SHP77 (cell line): ENCODE results near the gene NLRP12.
A peak's percentile ranks its signal among the peaks of the same experiment; 100 is the strongest.
"Not testable (repeated sequence)": the region's sequence is repeated elsewhere in the genome, so short reads cannot be mapped to it uniquely, and the experiment has no call there.

ENCODE experiments used
- DNase-seq, 2 experiments: peaks; one replicate each; lab custom pipeline; 2025; lab: John Stamatoyannopoulos, UW

The NLRP12 gene

GRCh38 chr19:53824134-53824611 lies at the start of gene NLRP12:
Gene NLRP12, minus strand, starts transcription at chr19:53824314. Its CDS starts 140 bp downstream, at chr19:53824174.
- no peak for DNase-seq

DNA sequence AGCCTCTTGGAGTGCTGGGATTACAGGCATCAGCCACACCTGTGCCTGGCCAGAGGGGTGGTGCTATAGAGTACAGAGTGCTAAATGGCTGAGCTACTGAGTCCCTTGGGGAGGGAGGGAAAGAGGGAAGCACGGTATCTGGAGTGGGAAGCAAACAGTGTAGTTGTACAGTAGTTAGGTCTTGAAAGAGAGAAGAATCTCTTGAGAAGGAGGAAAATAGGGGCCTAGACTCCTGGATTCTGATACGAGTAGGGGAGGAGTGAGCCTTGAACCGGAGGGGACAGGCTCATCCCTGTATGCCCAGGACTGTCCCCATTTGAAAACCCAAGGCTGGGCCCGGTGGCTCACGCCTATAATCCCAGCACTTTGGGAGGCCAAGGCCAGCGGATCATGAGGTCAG lies 48.6 kb upstream of the NLRP12 start:
- DNase-seq: no peak

DNA sequence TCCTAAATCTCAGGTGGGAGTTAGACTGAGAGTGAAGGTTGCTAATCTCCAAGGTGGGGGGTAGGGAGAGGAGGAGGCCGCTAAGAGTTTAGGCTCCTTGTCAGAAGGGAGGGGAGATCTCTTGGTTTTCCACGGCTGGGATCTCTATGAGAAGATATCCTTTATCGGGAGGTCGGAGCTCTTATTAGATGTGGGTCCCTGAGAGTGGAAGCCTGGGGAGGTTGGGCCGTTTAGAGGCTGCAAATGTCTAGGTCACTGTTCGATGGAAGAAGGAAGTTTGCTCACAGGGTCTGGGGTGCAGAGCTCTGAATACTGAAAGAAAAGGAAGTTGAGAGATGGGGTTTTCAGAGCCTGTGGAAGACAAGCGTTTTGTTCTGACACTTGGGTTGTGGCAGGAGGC lies 47.3 kb upstream of the NLRP12 start:
- no peak for DNase-seq

- DNase-seq: no peak
These were observed 46.4 kb upstream of the NLRP12 start for GRCh38 chr19:53870485-53870844.

DNA sequence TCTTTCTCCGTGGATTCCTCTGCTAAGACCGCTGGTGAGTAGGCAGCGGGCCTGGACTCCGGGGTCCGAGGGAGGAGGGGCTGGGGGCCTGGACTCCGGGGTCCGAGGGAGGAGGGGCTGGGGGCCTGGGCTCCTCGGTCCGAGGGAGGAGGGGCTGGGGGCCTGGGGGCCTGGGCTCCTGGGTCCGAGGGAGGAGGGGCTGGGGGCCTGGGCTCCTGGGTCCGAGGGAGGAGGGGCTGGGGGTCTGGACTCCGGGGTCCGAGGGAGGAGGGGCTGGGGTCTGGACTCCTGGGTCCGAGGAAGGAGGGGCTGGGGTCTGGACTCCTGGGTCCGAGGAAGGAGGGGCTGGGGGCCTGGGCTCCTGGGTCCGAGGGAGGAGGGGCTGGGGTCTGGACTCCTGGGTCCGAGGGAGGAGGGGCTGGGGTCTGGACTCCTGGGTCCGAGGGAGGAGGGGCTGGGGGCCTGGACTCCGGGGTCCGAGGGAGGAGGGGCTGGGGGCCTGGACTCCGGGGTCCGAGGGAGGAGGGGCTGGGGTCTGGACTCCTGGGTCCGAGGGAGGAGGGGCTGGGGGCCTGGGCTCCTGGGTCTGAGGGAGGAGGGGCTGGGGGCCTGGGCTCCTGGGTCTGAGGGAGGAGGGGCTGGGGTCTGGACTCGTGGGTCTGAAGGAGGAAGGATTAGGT lies 45.8 kb upstream of the NLRP12 start:
- DNase-seq: not testable (repeated sequence)

GRCh38 chr19:53868892-53869804 lies 45.0 kb upstream of the NLRP12 start:
- DNase-seq: peak; percentile 75 to 80

GRCh38 chr19:53868091-53868891 lies 44.2 kb upstream of the NLRP12 start:
- peak; percentile 8 to 20 for DNase-seq

DNA sequence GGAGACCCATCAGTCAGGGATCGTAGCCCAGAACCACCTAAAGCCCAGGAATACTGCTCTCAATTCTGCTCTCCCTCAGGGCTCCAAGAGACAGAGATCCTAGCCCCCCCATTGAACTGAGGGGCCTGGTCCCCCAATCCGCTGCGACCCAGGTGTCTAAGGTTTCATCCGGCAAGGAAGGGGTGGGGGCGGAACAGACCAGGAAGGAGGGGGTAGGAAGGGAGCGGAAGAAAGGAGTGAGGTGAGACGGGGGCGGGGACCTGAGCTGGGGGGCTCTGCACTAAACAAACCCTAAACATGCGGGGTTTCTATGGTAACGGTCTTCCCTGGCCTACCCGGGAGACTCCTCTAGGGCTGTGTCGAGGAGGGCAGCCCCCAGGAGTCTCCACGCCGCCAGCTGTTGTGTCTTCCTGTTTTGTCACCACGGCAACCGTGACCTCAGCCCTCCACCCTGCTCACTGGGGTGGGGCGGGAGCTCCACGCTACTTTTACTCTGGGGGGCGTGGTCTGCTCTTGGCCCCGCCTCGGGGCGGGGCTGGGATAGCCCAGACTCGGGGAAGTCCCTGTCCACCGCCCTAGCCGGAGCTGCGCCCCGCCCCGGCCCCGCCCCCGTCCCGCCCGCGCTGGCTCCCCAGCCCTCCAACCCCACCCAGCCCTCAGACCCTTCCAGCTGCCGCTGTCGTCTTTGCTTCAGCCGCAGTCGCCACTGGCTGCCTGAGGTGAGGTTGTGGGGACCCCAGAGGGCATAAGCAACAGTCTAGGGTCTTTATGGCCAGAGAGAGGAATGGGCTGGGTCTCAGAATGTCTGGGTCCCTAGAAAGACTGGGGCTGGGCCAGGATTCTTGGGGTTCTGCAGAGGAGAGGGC lies 43.3 kb upstream of the NLRP12 start, which contains the start of gene MYADM:
Gene MYADM, plus strand, starts transcription at position 659 of the 866 bp plus-strand sequence. CDS start 5,647 bp downstream, outside the sequence.
- DNase-seq: peak; percentile 93 to 96

- no peak for DNase-seq
These were observed 42.7 kb upstream of the NLRP12 start for GRCh38 chr19:53866865-53867224.

DNA sequence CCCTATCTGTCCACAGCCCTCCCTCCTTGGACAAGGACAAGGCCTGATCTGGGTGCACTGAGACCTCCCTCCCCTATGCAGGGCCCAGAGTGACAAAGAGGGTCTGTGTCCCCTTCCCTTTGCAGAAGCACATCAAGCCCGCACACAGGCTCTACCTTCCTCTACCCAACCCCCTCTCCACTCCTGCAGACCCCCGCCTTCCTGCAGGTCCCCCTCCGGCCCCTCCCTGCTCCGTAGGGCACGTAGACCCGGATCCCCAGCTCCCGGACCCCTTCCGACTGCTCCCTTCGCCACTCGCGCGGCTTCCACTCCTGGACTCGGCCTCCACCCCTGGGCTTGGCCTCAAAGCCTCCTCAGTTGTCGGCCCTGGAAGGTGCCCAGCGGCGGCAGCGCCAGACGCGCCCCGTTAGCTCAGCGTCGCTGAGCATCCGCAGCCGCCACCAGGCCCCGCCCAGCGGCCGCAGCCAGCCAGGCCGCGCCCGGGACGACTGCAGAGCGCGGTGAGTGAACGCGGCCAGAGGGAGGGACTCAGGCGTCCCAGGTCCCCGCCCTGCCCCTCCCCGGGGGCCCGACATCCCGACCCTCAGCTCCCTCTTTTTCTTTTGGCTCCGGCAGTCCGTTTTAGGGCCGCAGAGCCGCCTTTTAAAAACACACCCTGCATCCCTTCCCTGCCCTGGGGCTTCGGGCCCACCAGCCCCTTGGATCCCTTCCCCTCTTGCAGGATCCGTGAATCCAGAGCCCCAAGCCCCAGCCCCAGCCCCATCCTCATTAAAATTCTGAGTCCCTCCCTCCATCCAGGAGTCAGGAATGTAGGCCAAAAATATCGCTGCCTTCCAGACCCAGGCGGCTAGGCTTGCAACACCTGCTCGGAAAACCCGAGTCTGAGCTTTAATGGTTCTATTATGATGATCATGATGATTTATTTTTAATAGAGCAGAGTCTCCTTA lies 42.1 kb upstream of the NLRP12 start:
- peak; percentile 71 to 77 for DNase-seq

- no peak for DNase-seq
These were observed 41.4 kb upstream of the NLRP12 start for GRCh38 chr19:53865523-53865917.

DNA sequence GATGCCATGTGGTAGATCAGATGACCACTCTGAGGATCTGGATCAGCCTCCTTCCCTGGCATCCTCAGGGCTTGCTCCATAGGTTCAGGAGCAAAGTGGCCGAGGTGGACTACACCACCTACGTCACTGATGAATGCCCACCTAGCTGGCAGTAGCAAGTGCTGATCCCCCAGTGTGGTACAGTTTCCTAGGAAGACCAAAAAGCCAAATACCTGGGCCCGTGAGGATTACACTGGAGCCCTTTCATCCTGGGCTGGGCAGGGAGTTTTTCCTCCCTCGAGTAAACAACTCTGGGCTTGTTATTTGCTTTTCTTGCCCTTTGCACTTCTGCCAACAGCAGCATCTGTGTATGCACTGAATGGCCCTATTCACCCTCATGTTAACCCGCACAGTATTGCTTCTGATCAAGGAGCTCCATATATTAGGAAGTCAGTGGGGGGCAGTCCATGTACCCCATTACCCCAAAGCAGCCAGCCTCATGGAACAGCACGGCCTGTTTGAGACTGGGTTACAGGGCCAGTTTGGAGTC lies 40.3 kb upstream of the NLRP12 start:
- DNase-seq: peak; percentile 45 to 55

- no peak for DNase-seq
These were observed 29.6 kb upstream of the NLRP12 start for GRCh38 chr19:53853707-53854106.

DNA sequence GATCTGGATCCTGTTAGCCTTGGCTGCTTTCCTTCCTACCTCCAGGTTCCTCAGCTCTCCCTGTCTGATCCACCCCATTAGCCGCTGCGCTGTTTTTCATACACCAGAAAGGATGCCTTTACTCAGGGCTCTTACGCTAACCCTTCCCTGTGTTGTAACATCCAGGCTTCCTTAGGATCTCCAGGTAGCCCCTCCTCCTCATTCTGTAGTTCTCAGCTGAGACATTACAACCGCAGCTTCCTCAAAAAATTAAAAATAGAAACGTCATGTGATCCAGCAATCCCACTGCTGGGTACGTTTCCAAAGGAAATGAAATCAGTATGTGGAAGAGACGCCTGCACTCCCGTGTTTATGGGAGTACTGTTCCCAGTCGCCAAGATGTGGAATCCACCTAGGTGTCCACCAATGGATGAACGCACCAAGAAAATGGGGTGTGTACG lies 25.1 kb upstream of the NLRP12 start:
- no peak for DNase-seq

- no peak for DNase-seq
These were observed 23.4 kb upstream of the NLRP12 start for GRCh38 chr19:53847555-53847954.

DNA sequence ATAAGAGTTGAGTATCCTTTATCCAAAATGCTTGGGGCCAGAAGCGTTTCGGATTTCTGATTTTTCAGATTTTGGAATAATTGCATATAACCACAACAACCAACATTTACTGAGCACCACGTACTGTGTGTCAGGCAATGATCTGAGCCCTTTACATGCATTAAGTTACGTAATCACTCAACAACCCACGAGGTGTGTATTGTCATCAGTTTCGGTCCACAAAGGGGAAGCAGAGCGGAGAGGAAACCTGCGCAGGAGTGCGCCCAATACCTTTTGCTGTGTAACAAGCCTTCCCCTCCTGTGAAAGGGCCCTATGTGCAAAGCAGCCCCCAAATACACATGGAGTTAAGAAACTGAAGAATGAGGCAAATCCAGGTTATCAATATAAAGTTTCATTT lies 20.7 kb upstream of the NLRP12 start:
- no peak for DNase-seq

GRCh38 chr19:53840914-53841313 lies 16.8 kb upstream of the NLRP12 start:
- not testable (repeated sequence) for DNase-seq

DNA sequence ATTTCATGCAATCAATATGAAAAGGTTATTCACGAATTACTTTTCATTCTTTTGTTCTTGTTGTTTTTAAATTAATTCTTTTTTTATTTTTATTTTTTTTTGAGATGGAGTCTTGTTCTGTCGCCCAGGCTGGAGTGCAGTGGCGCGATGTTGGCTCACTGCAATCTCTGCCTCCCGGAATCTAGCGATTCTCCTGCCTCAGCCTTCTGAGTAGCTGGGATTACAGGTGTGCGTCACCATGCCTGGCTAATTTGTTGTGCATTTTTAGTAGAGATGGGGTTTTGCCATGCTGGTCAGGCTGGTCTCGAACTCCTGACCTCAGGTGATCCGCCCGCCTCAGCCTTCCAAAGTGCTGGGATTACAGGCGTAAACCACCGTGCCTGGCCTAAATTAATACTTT lies 16.1 kb upstream of the NLRP12 start:
- not testable (repeated sequence) for DNase-seq

- not testable (repeated sequence) for DNase-seq
These were observed 14.3 kb upstream of the NLRP12 start for GRCh38 chr19:53838446-53838845.

- not testable (repeated sequence) for DNase-seq
These were observed 8.7 kb upstream of the NLRP12 start for GRCh38 chr19:53832861-53833260.
